ENCODE results near the gene CXCL9.

- TF ChIP-seq CTCF (conservative IDR thresholded peaks at IDR 0.05; ENCODE audit: low read depth, low read length) (no peak), EZH2 (IDR thresholded peaks at IDR 0.05; ENCODE audit: low read length, unreplicated experiment) (no peak), EZH2phosphoT487 (IDR thresholded peaks at IDR 0.05; ENCODE audit: borderline replicate concordance, low read length) (no peak)
Observed at GRCh38 chr4:75980576-75980975, 26.7 kb downstream of the CXCL9 start.
